NCI-H2171 (cell line): ENCODE measurements around the gene SIAH3.
"Not testable (repeated sequence)": the region's sequence is repeated elsewhere in the genome, so short reads cannot be mapped to it uniquely, and the experiment has no call there.

Experiments used
- DNase-seq: peaks from one replicate; lab custom pipeline; 2025; lab: John Stamatoyannopoulos, UW

Gene SIAH3

DNA sequence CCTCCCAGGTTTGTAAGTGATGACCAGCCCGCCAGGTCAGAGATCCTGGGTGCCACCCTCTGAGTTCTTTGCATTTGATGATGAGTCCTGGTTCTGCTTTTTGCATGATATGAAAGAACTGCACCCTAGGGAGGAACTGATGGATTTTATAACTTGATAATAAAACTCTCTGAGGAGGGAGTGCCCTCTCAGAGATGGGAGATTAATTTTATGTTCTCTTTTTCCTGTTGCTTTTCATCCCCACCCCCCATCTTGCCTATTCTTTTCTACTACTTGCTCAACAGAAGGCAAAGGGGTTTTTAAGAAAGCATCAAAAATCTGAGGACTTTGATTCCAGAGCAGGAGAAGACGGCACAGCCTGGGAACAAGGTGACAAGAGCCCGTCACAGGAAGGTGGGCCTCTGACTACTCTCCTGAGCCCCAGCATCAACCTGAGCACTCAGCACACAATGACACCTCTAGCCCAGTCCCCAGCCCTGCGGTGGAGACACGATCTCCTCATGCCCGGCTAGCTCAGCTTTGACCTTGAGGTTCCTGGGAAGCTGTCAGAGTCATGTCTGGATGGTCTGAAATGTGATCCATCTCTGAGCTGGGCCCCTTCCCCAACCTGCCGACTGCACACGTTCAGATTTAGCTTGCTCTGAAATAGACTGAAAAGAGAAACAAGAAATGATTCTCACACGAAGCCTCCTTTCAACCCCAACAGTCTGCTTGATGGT lies 69.1 kb downstream of the SIAH3 start:
- DNase-seq = no peak

DNA sequence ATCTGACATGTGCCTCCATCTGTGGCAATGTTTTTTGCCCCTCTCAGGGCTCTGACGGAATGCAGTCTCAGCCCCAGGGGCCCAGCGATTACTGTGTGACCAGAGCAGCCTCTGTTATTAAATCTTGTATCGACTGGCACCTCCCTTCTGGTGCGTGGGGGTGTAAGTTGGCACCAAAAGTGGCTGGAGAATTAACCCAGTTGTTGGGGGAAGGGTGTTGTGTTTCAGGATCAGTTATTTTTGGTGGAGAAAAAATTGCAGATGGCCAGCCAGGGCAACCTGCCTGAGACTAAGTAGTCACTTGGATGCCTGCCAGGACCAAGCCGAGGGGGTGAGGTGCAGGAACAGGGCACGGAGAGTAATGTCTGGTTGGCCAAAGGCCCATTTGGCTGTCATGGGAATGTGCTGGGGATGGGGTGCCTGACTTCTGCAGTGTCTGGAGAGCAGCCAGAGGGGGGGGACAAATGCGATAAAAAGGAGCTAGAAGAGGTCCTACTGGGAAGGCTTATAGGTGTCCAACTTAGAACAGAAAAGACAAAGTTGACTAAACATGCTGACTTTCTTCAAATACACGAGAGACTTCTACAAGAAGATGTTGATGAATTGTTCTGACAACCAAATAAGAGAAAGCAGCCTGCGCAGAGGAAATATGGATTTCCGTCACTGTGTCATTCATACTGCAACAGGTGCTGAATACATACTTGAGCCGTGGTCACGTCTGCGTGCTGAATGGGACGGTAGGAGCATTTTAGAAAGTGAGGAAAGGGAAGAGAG lies 69.8 kb downstream of the SIAH3 start:
- peak; percentile 58 for DNase-seq

- DNase-seq = no peak
Measured at GRCh38 chr13:45779901-45780300, 71.7 kb downstream of the SIAH3 start.

DNA sequence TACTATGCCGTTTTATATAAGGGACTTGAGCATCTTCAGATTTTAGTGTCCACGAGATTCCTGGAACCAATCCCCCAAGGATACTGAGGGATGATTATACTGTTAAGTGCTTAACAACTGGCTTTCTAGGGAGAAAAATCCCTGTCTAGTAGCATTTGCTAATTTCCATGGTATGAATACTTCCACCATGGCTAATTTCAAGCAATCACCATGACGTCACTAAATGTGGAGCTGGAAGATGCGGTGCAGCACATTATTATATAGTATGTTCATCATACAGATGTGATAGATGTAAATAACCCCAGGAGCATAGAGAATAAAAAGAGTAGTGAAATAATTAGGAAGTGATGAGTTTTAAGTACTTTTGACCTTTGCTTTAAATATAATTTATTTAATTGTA lies 72.7 kb downstream of the SIAH3 start:
- DNase-seq = no peak

- DNase-seq = no peak
Measured at GRCh38 chr13:45776748-45777147, 74.8 kb downstream of the SIAH3 start.

DNA sequence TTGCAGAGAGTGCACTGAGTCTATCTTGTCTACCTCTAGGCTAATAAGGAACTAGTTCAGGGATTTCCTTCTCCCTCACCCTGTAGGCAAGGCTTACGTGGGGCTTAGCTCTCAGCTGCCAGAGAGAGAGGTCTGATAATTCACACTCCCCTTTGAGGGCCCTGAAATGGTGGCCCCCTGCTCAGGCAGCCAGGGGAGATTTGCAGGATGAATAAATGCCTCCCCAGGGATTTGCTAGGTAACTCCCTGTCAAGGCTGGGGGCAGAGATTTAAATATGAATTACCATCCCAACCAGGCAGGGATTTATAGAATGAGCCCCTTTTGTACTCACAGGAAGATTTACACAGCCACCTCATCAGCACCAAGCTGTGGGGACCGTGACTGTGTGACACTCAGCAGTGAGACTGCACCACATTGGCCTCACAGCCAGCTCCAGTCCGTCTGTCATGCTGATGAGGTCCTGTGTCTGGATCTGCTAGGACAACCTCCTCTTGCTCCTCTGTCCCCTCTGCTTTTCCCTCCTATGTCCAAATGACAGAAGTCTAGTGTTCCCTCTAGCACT lies 76.1 kb downstream of the SIAH3 start:
- DNase-seq = no peak

- DNase-seq = no peak
Measured at GRCh38 chr13:45773944-45774343, 77.6 kb downstream of the SIAH3 start.

DNA sequence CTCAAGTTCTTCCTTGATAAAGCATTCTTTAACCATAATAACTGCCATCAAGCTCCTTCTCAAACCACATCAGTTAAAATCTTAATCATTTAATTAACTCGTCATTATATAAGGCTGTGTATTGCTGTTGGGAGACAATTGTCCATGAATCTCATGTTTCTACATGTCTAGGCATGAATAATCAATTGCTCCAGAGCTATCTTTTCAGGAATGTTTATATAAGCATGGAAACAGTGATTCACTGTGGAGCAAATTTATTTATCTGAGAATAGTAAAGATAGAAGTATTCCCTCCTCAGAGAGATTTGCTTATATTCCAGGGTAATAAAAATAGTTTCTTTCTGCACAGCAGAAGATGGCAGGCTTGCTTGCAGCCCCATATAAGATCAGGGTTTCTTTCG lies 78.3 kb downstream of the SIAH3 start:
- DNase-seq = no peak

DNA sequence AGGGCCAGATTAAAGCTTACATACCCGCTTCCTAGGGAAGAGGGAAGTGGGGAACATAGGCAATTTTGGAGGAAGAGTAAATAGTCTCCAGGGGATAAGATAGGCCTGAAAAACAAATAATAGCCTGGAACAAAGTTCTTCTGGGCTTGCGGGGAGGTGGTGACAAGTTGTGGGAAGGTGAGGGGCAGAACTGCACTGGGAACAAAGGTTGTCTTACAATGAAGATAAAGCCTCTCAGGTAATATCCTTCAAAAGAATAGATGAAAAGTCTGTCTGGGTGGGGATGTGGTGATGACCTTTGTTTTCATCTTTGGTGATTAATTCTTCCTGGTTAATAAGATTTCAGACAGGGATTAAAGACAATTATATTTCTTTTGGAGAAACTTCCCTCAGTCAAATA lies 80.7 kb downstream of the SIAH3 start:
- DNase-seq = no peak

DNA sequence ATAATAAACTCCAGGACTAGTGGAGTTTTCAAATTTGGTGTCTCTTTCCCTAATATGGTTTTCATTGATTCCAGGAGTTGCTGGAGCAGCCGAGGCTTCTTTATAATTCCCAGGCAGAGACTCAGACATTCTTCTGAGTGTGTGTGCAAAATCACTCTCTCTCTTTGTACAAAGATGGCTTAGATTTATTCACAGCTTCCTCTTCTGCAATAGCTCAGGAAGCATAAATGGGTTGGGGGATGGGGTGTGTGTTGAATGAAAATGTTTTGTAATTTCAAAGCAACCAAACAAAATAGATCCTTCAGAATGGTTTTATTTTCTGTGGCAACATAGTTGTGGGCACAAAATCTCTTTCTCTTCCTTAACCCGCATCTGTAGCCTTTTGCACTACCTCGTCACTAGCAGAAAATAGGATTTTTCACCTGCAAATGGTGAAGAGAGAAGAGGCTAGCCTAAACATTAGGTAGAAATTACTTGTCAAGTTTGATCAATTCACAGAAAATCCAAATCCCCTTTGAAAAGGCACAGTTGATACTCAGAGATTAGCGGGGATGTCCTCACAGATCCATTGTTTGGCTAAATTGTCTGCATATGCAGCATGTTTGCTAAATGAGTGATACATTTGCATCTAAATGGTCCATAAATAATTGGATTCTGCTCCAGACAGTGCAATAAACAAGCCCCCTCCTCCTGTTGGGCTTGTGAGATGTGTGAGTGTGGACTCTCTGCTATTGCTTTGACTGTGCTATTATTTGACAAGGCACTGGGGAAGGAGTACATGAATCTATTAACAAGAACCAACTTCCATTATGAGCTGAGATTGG lies 82.7 kb downstream of the SIAH3 start:
- DNase-seq = no peak

GRCh38 chr13:45765464-45765863 lies 86.1 kb downstream of the SIAH3 start:
- no peak for DNase-seq

- no peak for DNase-seq
Measured at GRCh38 chr13:45763419-45763818, 88.1 kb downstream of the SIAH3 start.

DNA sequence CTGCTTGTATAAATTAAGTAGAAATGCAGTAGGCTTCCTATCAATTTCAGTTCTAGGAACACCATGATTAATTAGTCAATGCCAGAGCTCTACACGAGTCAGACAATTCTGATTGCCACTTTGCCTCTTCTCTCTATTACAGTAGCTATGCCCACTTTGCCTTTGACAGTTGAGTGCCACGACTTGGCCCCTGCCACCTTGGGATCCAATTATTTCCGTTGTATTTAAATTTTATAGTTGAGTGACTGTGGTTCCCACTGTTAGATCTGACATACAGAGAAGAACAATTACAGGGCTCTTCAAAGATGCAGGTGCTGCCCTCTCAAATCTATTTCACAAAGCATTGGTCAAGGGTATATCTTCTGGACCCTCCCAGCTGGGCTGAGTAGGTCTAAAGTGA lies 94.0 kb downstream of the SIAH3 start:
- not testable (repeated sequence) for DNase-seq

GRCh38 chr13:45756498-45756897 lies 95.1 kb downstream of the SIAH3 start:
- DNase-seq = not testable (repeated sequence)

- no peak for DNase-seq
Measured at GRCh38 chr13:45752510-45752909, 99.0 kb downstream of the SIAH3 start.

- no peak for DNase-seq
Measured at GRCh38 chr13:45751885-45752284, 99.7 kb downstream of the SIAH3 start.

DNA sequence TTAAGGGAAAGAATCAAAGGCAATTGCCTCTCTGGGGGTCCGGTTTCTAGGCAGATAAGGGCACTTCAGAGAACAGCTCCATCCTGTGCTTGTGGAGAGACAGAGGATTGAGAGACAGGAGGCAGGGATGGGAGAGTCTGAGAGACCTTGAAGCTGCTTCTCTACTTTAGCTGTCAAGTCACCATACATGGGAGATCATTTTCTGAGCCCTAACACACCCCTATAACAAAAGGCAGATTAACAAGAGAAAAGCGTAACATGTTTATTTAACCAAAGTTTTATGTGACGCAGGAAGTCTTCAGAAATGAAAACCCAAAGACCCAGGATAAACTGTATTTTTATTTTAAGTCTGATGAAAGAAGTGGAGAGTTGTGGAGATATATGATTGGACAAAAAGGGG lies 101.0 kb downstream of the SIAH3 start:
- no peak for DNase-seq

- DNase-seq = no peak
Measured at GRCh38 chr13:45748941-45749759, 102.4 kb downstream of the SIAH3 start.

- no peak for DNase-seq
Measured at GRCh38 chr13:45747071-45747470, 104.5 kb downstream of the SIAH3 start.

DNA sequence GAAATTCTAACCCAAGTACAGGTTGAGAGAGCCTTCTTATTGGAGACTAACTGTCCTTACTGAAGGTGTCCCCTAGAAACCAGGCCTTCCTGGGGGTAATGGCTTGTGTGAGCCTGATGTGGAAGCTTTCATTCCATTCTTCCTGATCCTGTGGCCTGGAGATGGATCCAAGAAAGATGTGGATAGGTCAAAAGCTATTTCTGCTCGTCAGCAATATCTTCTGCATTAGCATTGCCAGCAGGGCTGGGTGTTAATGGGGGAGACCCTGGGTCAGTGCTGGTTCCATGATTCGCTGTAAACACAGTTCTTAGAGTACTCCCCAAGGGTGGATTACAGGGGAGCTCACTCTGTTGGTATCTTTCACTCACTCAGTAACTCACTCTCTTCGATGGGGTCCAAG lies 106.6 kb downstream of the SIAH3 start:
- DNase-seq = no peak

DNA sequence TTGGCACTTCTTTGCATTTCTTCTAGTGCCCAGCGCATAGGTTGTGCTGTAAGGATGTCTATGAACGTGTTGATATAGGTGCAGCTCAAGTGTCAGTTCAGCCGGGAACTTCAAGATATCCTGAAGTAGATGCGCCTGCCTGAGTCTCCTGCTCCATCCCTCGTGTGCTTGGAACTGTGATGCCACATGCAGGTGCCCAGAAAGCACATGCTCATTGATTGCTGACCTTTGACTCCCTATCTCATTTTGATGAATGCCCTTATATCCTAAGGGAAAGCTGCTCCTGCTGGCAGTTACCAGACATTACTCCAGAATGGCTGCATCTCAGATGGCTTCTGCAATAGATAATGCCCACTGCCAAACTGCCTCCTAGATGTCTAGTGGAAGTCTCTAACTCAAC lies 108.6 kb downstream of the SIAH3 start:
- no peak for DNase-seq
